Panc1 (cell line): ENCODE data around the gene SEPTIN1. TPM values are rescaled to one million over a fixed set of nuclear protein-coding genes. Genes with fewer than 3 reads are reported as not detected.
"Not testable (repeated sequence)": the region's sequence is repeated elsewhere in the genome, so short reads cannot be mapped to it uniquely, and the experiment has no call there.

ENCODE experiments used
- ATAC-seq: fragments of 200-7000 bp; cut with Tn5 transposase; 2 replicates; pipeline ENCODE4 v1.9.1; 2020; ENCODE audit warnings: mild to moderate bottlenecking, moderate library complexity
- BruUV-seq: library from RNA; stranded (reverse); fragments of 400-500 nt; replicated peaks from 2 replicates; lab custom pipeline; 2021; lab: Mats Ljungman, UMichigan
- CTCF ChIA-PET: fragments of 300-600 bp; sonication (Branson Sonifier 250); formaldehyde crosslinking; loops from one replicate; lab custom pipeline; 2022; ENCODE audit warnings: antibody characterized with exemption; lab: Charles Lee
- POLR2A ChIA-PET: fragments of 300-600 bp; sonication (Branson Sonifier 250); formaldehyde crosslinking; loops from one replicate; lab custom pipeline; 2022; ENCODE audit warnings: antibody characterized with exemption; lab: Charles Lee
- DNase-seq: peaks from one replicate; pipeline ENCODE4 v3.0.0-alpha.2; 2010; ENCODE audit warnings: low read depth, low spot score
- H3K27ac ChIP-seq: 2 replicates; pipeline ENCODE4 v1.5.1; 2011; ENCODE audit warnings: mild to moderate bottlenecking, low read length, inconsistent platforms
- H3K27me3 ChIP-seq: fragments of 200-500 bp; sonication (Bioruptor generic); 2 replicates; pipeline ENCODE4 v1.6.0; 2014; ENCODE audit warnings: low read length, inconsistent platforms; ENCODE audit not compliant: control insufficient read depth, insufficient read depth
- H3K36me3 ChIP-seq: fragments of 200-500 bp; sonication (Bioruptor generic); 2 replicates; pipeline ENCODE4 v1.5.1; 2014; ENCODE audit warnings: inconsistent platforms, mild to moderate bottlenecking, low read length, moderate library complexity; ENCODE audit not compliant: control insufficient read depth, insufficient read depth
- H3K4me1 ChIP-seq: 2 replicates; pipeline ENCODE4 v1.5.1; 2011; ENCODE audit warnings: inconsistent platforms, mild to moderate bottlenecking, low read length, moderate library complexity; ENCODE audit not compliant: control insufficient read depth, insufficient read depth
- H3K4me3 ChIP-seq, 2 experiments: 2 replicates each; pipeline ENCODE4 v1.5.1; 2011 to 2012; ENCODE audit warnings: low read depth in 2 of 2, low read length in 2 of 2, mild to moderate bottlenecking in 2 of 2, inconsistent platforms in 1 of 2, moderate library complexity in 1 of 2
- H3K9me3 ChIP-seq: fragments of 200-500 bp; sonication (Bioruptor generic); 2 replicates; pipeline ENCODE4 v1.5.1; 2014; ENCODE audit warnings: low read depth, mild to moderate bottlenecking, inconsistent platforms, low read length, moderate library complexity; ENCODE audit not compliant: control insufficient read depth, insufficient read depth
- POLR2AphosphoS5 ChIP-seq: IDR thresholded peaks from 2 replicates; pipeline ENCODE4 v1.6.1; 2012; ENCODE audit warnings: mild to moderate bottlenecking, low read depth, low read length, moderate library complexity
- SIN3A ChIP-seq: IDR thresholded peaks from 2 replicates; pipeline ENCODE4 v1.6.1; 2012; ENCODE audit warnings: low read depth, mild to moderate bottlenecking, low read length, moderate library complexity, borderline replicate concordance; ENCODE audit not compliant: insufficient read depth
- TCF7L2 ChIP-seq: IDR thresholded peaks from 2 replicates; pipeline ENCODE4 v1.6.1; 2011; ENCODE audit warnings: mild to moderate bottlenecking, low read depth, low read length, inconsistent platforms
- in situ Hi-C: cut with HindIII; loops from 2 replicates; pipeline ENCODE4 v1.10.0; 2016; ENCODE audit warnings: low sequenced_read_pairs, low pct_unique_long_range_greater_than_20kb
- intact Hi-C: fragments of 100-400 bp; cut with micrococcal nuclease; formaldehyde crosslinking; loops from one replicate; pipeline ENCODE4 v1.10.0; 2022; ENCODE audit not compliant: unreplicated experiment
- total RNA-seq: library from RNA; stranded (reverse); gene quantifications from one replicate; pipeline ENCODE4 v1.2.1, GENCODE V29; 2021; ENCODE audit not compliant: unreplicated experiment
- TF ChIP-seq, protein P1 (sequence below): fragments of 450-650 bp; IDR thresholded peaks from 2 replicates; pipeline ENCODE4 v1.5.1; 2017; ENCODE audit warnings: mild to moderate bottlenecking
- TF ChIP-seq, protein P2 (sequence below), 2 experiments: IDR thresholded peaks; 2 replicates each; pipeline ENCODE4 v1.6.1; 2011 to 2012; ENCODE audit warnings: low read depth in 2 of 2, control low read depth in 1 of 2, low read length in 1 of 2, mild to moderate bottlenecking in 1 of 2, moderate library complexity in 1 of 2; ENCODE audit not compliant: insufficient read depth in 1 of 2

Gene SEPTIN1
- total RNA-seq, 1 experiment from 2014 or later = 1.7 TPM

- H3K36me3 ChIP-seq = no peaks in the 10 kb centered on the region
- TF ChIP-seq TCF7L2 (no peak), POLR2AphosphoS5 (no peak), SIN3A (no peak)
- TF ChIP-seq, protein P1, sequence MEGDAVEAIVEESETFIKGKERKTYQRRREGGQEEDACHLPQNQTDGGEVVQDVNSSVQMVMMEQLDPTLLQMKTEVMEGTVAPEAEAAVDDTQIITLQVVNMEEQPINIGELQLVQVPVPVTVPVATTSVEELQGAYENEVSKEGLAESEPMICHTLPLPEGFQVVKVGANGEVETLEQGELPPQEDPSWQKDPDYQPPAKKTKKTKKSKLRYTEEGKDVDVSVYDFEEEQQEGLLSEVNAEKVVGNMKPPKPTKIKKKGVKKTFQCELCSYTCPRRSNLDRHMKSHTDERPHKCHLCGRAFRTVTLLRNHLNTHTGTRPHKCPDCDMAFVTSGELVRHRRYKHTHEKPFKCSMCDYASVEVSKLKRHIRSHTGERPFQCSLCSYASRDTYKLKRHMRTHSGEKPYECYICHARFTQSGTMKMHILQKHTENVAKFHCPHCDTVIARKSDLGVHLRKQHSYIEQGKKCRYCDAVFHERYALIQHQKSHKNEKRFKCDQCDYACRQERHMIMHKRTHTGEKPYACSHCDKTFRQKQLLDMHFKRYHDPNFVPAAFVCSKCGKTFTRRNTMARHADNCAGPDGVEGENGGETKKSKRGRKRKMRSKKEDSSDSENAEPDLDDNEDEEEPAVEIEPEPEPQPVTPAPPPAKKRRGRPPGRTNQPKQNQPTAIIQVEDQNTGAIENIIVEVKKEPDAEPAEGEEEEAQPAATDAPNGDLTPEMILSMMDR = no peak
- TF ChIP-seq, protein P2, sequence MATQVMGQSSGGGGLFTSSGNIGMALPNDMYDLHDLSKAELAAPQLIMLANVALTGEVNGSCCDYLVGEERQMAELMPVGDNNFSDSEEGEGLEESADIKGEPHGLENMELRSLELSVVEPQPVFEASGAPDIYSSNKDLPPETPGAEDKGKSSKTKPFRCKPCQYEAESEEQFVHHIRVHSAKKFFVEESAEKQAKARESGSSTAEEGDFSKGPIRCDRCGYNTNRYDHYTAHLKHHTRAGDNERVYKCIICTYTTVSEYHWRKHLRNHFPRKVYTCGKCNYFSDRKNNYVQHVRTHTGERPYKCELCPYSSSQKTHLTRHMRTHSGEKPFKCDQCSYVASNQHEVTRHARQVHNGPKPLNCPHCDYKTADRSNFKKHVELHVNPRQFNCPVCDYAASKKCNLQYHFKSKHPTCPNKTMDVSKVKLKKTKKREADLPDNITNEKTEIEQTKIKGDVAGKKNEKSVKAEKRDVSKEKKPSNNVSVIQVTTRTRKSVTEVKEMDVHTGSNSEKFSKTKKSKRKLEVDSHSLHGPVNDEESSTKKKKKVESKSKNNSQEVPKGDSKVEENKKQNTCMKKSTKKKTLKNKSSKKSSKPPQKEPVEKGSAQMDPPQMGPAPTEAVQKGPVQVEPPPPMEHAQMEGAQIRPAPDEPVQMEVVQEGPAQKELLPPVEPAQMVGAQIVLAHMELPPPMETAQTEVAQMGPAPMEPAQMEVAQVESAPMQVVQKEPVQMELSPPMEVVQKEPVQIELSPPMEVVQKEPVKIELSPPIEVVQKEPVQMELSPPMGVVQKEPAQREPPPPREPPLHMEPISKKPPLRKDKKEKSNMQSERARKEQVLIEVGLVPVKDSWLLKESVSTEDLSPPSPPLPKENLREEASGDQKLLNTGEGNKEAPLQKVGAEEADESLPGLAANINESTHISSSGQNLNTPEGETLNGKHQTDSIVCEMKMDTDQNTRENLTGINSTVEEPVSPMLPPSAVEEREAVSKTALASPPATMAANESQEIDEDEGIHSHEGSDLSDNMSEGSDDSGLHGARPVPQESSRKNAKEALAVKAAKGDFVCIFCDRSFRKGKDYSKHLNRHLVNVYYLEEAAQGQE (IDR thresholded peaks at IDR 0.05; ENCODE audit: insufficient read depth in 1 of 2, low read depth in 2 of 2, low read length in 1 of 2) = no peak
- DNase-seq = no peak
- ChIA-PET CTCF (no interaction called here), POLR2A (no interaction called here)
- H3K9me3 ChIP-seq = no peaks in the 10 kb centered on the region
- 0 out of 2 replicates have a peak overlapping the region, but pooled peaks have one; percentile 30 for H3K27ac ChIP-seq
- H3K4me3 ChIP-seq = no peak overlapping the region; a peak in 1 of 4 replicates
- H3K4me1 ChIP-seq = peaks cover 19% of the 10 kb centered on the region
- in situ Hi-C loops = no loop called here
- BruUV-seq = no TSS peak
- H3K27me3 ChIP-seq = no peaks in the 10 kb centered on the region
- intact Hi-C loops = no loop called here
- no peak for ATAC-seq
Measured at GRCh38 chr16:30397056-30397455, 14.7 kb upstream of the SEPTIN1 start.

- Histone ChIP-seq H3K4me3 (peak overlapping the region; percentile 85), H3K4me1 (peaks cover 17% of the 10 kb centered on the region), H3K27ac (peak overlapping the region; percentile 93)
- CTCF ChIA-PET = interaction anchor here (1.1 kb wide), 1 partner anchor 42 kb away, joined by 3 read pairs; no protein-coding TSS in a partner anchor
- in situ Hi-C loops, ATAC-seq, DNase-seq, H3K36me3 ChIP-seq, H3K9me3 ChIP-seq, POLR2A ChIA-PET, H3K27me3 ChIP-seq, intact Hi-C loops: not testable (repeated sequence)
- TSS peak; percentile 71 for BruUV-seq
Measured at GRCh38 chr16:30396627-30397026, 14.3 kb upstream of the SEPTIN1 start.

DNA sequence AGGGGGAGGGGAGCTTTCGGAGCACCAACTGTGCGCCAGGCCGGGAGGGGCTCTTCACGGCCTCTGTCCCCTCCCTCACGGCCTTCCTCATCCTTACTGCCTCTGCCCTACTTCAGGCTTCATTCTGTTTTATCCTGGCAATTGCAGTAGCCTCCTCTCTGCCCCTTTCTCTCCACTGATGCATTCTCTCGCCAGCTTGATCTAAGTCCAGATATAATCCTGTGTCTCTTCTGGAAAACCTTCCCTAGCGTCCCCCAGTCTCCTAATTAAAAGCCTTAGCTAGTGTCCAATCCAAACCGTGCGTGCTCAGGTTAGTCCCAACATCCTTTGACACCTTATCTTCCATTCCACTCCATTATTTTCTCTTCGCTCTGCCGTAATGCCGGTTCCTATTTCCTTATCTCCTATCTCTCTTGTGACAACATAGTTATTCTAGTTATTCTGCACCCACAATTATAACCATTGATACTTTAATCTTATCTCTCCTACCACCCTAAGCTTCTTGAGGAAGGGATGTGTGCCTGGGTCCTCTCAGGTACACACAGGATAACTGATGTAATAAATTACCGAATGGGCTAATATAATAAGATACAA is 13.7 kb upstream of the SEPTIN1 start:
- no peaks in the 10 kb centered on the region for H3K36me3 ChIP-seq
- DNase-seq (no peak), ATAC-seq (no peak)
- intact Hi-C loops = no loop called here
- in situ Hi-C loops = no loop called here
- no TSS peak for BruUV-seq
- TF ChIP-seq SIN3A = 0 out of 2 replicates have a peak, but pooled peaks have one; percentile 36
- TF ChIP-seq, protein P1 = no peak
- H3K27ac ChIP-seq = peak overlapping the region; percentile 93
- H3K4me1 ChIP-seq = peaks cover 14% of the 10 kb centered on the region
- peak overlapping the region; percentile 85 for H3K4me3 ChIP-seq
- CTCF ChIA-PET = interaction anchor here (0.6 to 1.6 kb wide), 5 partner anchors 13 to 275 kb away, joined by 3 to 9 read pairs (median 3); partner anchors contain the start of gene DCTPP1
- no peaks in the 10 kb centered on the region for H3K9me3 ChIP-seq
- POLR2A ChIA-PET = interaction anchor here (0.6 kb wide), 1 partner anchor 234 kb away, joined by 4 read pairs; no protein-coding TSS in a partner anchor
- no peaks in the 10 kb centered on the region for H3K27me3 ChIP-seq
